ENCODE data around the gene PSMD14. TPM values are rescaled to one million over a fixed set of nuclear protein-coding genes. Genes with fewer than 3 reads are reported as not detected.

Gene PSMD14
- 94.5 to 129 TPM (median 97.0 TPM) in 5 replicates for total RNA-seq (2022; extraction: Qiagen RNA extraction)

GRCh38 chr2:161308178-161308955, at the start of gene PSMD14:
Gene PSMD14, plus strand, starts transcription at chr2:161308425. Its CDS starts 10,401 bp downstream, at chr2:161318826.

DNA sequence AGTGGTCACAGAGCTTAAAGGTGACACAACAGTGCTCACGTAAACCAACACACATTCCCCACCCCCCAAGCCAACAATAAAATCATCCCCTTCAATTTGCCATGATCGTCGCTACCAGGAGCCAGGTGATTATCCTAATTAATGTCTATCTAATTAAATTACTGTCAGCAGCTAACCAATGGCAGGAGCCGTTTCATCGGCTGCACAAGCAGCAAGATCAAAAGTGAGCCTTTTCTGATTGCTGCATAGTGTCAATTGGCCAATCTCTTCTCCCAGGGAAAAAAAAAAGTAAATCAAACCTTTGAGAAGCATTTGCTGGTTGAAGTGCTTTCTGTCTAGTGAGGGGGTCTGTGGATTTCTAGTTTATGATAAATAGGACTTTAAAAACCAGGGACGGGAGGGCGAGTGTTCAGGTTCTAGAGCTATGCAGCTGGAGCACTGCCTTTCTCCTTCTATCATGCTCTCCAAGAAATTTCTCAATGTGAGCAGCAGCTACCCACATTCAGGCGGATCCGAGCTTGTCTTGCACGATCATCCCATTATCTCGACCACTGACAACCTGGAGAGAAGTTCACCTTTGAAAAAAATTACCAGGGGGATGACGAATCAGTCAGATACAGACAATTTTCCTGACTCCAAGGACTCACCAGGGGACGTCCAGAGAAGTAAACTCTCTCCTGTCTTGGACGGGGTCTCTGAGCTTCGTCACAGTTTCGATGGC, 107.9 kb downstream of the PSMD14 start, which contains the start of gene TBR1:
Gene TBR1, plus strand, starts transcription at position 311 of the 721 bp plus-strand sequence. Its CDS starts 114 bp downstream, at position 425.

Other genes with a start within 250 kb of the PSMD14 start
- 26.7 to 45.9 TPM (median 30.2 TPM) in 5 replicates for gene TANK, start 148.0 kb upstream of the PSMD14 start, total RNA-seq (2022; extraction: Qiagen RNA extraction)
- 0.01 to 0.20 TPM (median 0.06 TPM) in 4 of 5 replicates, not detected in the other for gene TBR1, start 107.9 kb downstream of the PSMD14 start, total RNA-seq (2022; extraction: Qiagen RNA extraction)